Measurements from ENCODE around the gene SPPL2B. TPM values are rescaled to one million over a fixed set of nuclear protein-coding genes. Genes with fewer than 3 reads are reported as not detected.

Gene SPPL2B
- total RNA-seq, 6 experiments from 2014 or later = 32.9 to 41.8 (median 33.9) TPM

DNA sequence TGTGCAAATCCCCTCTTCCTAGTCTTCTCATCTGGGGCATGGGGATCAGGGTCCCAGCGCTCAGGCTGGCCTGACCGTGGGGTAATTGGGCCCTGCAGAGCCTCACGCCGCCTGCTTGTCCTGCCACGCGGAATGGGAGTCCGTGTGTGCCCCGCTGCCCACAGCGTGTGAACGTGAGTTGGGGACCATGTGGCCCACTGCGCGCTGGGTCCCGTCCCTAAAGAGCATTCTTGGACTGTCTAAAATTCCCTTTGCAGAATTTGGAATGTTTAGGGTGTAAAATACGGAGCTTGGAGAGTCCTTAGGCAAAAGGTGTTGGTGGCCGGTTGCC lies 34.5 kb downstream of the SPPL2B start:
- no peak for DNase-seq
- no peaks in the 10 kb centered on the region for H3K4me1 Mint-ChIP-seq (ENCODE audit: low read depth)
- H3K27me3 Mint-ChIP-seq (ENCODE audit: insufficient read depth) = peaks cover 24% of the 10 kb centered on the region
- H3K36me3 Mint-ChIP-seq (ENCODE audit: low read depth) = no peaks in the 10 kb centered on the region
- no peaks in the 10 kb centered on the region for H3K9me3 Mint-ChIP-seq
- H3K27ac Mint-ChIP-seq = no peak overlapping the region
- TF ChIP-seq CTCF (IDR thresholded peaks at IDR 0.05) = no peak
- H3K4me3 Mint-ChIP-seq = no peak overlapping the region

- no peak for DNase-seq
These were observed 34.9 kb downstream of the SPPL2B start for GRCh38 chr19:2363419-2363818.

DNA sequence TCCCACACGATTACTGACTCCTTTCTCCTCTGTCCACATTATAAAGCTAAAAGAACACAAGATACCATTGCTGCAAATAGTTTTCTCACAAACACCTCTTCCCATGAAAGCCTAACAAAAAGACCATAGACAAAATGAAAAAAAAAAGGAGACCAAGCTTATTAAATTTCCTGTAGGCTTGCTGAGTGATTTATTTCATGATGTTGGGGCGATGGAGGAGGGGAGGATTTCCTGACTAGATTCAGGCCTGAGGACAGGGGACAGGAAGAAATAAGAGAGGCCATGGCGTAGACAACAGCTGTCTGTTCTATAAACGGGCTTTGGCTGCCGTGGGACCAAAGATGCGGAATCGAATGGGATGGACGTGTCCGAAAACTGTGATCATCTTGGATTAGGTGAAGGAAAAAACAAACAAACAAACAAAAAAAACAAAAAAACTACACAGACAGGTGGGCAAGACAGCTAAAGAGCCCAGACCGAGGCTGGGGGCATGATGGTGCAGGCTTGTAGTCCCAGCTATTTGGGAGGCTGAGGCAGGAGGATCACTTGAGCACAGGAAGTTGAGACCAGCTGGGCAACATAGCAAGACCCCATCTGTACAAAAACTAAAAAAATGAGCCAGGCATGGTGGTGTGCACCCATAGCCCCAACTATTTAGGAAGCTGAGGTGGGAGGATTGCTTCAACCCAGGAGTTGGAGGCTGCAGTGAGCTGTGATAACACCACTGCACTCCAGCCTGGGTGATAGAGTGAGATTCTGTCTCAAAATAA lies 36.9 kb downstream of the SPPL2B start:
- no peak for DNase-seq
- no peak for TF ChIP-seq CTCF (IDR thresholded peaks at IDR 0.05)
- H3K9me3 Mint-ChIP-seq = peaks cover 4% of the 10 kb centered on the region; the same call in 1 of the 2 replicates
- peaks cover 15% of the 10 kb centered on the region for H3K27me3 Mint-ChIP-seq (ENCODE audit: insufficient read depth)
- H3K4me1 Mint-ChIP-seq (ENCODE audit: low read depth) = no peaks in the 10 kb centered on the region
- H3K36me3 Mint-ChIP-seq (ENCODE audit: low read depth) = no peaks in the 10 kb centered on the region
- no peak overlapping the region for H3K4me3 Mint-ChIP-seq
- no peak overlapping the region for H3K27ac Mint-ChIP-seq

More at GRCh38 chr19:2363419-2363818, 34.9 kb downstream of the SPPL2B start:
- H3K4me3 Mint-ChIP-seq = no peak overlapping the region
- no peak overlapping the region for H3K27ac Mint-ChIP-seq
- H3K4me1 Mint-ChIP-seq (ENCODE audit: low read depth) = no peaks in the 10 kb centered on the region
- H3K27me3 Mint-ChIP-seq (ENCODE audit: insufficient read depth) = peaks cover 24% of the 10 kb centered on the region
- TF ChIP-seq CTCF (IDR thresholded peaks at IDR 0.05) = no peak
- no peaks in the 10 kb centered on the region for H3K36me3 Mint-ChIP-seq (ENCODE audit: low read depth)
- H3K9me3 Mint-ChIP-seq = peaks cover 4% of the 10 kb centered on the region; the same call in 1 of the 2 replicates

- H3K4me1 Mint-ChIP-seq (ENCODE audit: low read depth) = peaks cover 27% of the 10 kb centered on the region
These were observed 43.2 kb downstream of the SPPL2B start for GRCh38 chr19:2371656-2372055.

GRCh38 chr19:2372076-2372612 lies 43.7 kb downstream of the SPPL2B start:
- no peak for DNase-seq
- Mint-ChIP-seq H3K4me1 (ENCODE audit: low read depth) (peaks cover 27% of the 10 kb centered on the region), H3K27ac (peak overlapping the region; percentile 54), H3K9me3 (peaks cover 8% of the 10 kb centered on the region; the same call in 1 of the 2 replicates), H3K4me3 (peak overlapping the region; percentile 27; the same call in 1 of the 2 replicates), H3K27me3 (ENCODE audit: insufficient read depth) (peaks cover 5% of the 10 kb centered on the region; the same call in 1 of the 2 replicates), H3K36me3 (ENCODE audit: low read depth) (no peaks in the 10 kb centered on the region)
- no peak for TF ChIP-seq CTCF (IDR thresholded peaks at IDR 0.05)

More at GRCh38 chr19:2371656-2372055, 43.2 kb downstream of the SPPL2B start:
- no peak for TF ChIP-seq CTCF (IDR thresholded peaks at IDR 0.05)
- Mint-ChIP-seq H3K27me3 (ENCODE audit: insufficient read depth) (peaks cover 5% of the 10 kb centered on the region; the same call in 1 of the 2 replicates), H3K36me3 (ENCODE audit: low read depth) (no peaks in the 10 kb centered on the region), H3K9me3 (peaks cover 8% of the 10 kb centered on the region; the same call in 1 of the 2 replicates), H3K4me3 (peak overlapping the region; percentile 37; the same call in 1 of the 2 replicates), H3K27ac (peak overlapping the region; percentile 54; the same call in 1 of the 2 replicates)
- DNase-seq = peak; percentile 75

Measured in HFFc6 (cell line).